Measurements from ENCODE around the gene GPR107.

GRCh38 chr9:130143958-130144366 is 90.3 kb downstream of the GPR107 start:
- no peak for TF ChIP-seq EZH2 (IDR thresholded peaks at IDR 0.05)
- TF ChIP-seq POLR2AphosphoS5 (IDR thresholded peaks at IDR 0.05; ENCODE audit: borderline replicate concordance, low read depth, low read length) = no peak
- no peak for TF ChIP-seq FOXP2 (optimal IDR thresholded peaks at IDR 0.05; ENCODE audit: control extremely low read depth, extremely low read length, insufficient read depth)
